ENCODE measurements around the gene MATN1.

GRCh38 chr1:30692201-30692947 is 31.0 kb downstream of the MATN1 start:
- TF ChIP-seq EZH2 (IDR thresholded peaks at IDR 0.05; ENCODE audit: borderline replicate concordance, insufficient read depth, low read length, poor library complexity, severe bottlenecking) (no peak), POLR2AphosphoS5 (IDR thresholded peaks at IDR 0.05) (no peak), EP300 (conservative IDR thresholded peaks at IDR 0.05; ENCODE audit: poor library complexity, severe bottlenecking) (no peak), CTCF (IDR thresholded peaks at IDR 0.05; ENCODE audit: poor library complexity, severe bottlenecking) (no peak), RAD21 (conservative IDR thresholded peaks at IDR 0.05) (no peak), TAF1 (IDR thresholded peaks at IDR 0.05; ENCODE audit: low read depth) (no peak), MXI1 (conservative IDR thresholded peaks at IDR 0.05; ENCODE audit: poor library complexity, severe bottlenecking) (no peak)

Data from neural cell (in vitro differentiated cells).